ENCODE results near the gene PEX11G. TPM values are rescaled to one million over a fixed set of nuclear protein-coding genes. Genes with fewer than 3 reads are reported as not detected.
A peak's percentile ranks its signal among the peaks of the same experiment; 100 is the strongest.

PEX11G gene
- total RNA-seq, 4 donors from 2014 or later, result 2.9 to 5.2 (median 4.1) TPM

DNA sequence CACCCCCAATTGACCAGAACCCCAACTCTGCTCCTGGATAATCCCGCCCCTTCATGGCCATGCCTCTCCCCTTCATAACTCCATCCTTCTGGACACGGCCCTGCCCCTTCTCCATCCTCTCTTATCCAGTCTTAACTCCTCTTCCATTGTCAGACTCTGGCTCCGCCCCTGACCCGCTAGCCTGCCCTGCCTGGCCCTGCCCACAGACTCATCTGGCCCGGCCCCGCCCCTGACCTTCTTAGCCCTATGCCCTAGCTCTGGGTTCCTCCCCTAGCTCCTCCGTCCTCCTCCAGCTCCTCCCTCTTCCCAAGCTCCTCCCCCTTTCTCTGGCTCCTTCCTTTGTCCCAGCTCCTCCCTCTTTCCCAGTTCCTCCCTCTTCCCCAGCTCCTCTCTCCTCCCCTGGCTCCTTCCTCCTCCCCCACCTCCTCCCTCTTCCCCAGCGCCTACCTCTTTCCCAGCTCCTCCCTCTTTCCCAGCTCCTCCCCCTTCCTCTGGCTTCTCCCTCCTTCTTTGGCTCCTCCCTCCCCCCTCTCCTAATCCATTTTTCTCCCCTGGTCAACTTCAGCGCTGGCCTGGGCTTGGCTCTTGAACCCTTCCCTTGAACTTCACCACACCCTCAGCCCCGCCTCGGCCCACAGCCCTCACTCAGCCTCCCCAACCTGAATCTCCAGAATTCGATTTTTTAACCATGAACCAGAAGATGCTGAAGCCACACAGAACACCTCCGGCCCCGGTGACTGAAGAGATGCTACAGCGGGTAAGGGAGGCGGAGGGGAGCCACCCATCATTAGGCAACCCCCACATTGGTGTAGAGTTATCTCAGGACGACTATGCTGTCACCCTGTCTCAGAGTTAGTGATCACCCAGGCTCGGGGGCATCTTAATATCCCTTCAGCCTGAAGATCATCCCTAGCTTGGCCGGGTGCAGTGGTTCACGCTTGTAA is 17.8 kb upstream of the PEX11G start:
- Histone ChIP-seq H3K36me3 (no peaks in the 10 kb centered on the region), H3K27me3 (peaks cover 8% of the 10 kb centered on the region), H3K4me3 (no peak overlapping the region), H3K4me1 (peaks cover 14% of the 10 kb centered on the region), H3K27ac (no peak overlapping the region), H3K9me3 (no peaks in the 10 kb centered on the region)
- 29% methylated on average over 17 of the region's 20 CpGs for WGBS
- DNase-seq (ENCODE audit: low spot score in 2 of 2), result no peak
- TF ChIP-seq POLR2A (IDR thresholded peaks at IDR 0.05) (no peak), EP300 (IDR thresholded peaks at IDR 0.05) (no peak), POLR2AphosphoS5 (IDR thresholded peaks at IDR 0.05) (no peak)
- TF ChIP-seq, protein P1, sequence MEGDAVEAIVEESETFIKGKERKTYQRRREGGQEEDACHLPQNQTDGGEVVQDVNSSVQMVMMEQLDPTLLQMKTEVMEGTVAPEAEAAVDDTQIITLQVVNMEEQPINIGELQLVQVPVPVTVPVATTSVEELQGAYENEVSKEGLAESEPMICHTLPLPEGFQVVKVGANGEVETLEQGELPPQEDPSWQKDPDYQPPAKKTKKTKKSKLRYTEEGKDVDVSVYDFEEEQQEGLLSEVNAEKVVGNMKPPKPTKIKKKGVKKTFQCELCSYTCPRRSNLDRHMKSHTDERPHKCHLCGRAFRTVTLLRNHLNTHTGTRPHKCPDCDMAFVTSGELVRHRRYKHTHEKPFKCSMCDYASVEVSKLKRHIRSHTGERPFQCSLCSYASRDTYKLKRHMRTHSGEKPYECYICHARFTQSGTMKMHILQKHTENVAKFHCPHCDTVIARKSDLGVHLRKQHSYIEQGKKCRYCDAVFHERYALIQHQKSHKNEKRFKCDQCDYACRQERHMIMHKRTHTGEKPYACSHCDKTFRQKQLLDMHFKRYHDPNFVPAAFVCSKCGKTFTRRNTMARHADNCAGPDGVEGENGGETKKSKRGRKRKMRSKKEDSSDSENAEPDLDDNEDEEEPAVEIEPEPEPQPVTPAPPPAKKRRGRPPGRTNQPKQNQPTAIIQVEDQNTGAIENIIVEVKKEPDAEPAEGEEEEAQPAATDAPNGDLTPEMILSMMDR (IDR thresholded peaks at IDR 0.05), result no peak

DNA sequence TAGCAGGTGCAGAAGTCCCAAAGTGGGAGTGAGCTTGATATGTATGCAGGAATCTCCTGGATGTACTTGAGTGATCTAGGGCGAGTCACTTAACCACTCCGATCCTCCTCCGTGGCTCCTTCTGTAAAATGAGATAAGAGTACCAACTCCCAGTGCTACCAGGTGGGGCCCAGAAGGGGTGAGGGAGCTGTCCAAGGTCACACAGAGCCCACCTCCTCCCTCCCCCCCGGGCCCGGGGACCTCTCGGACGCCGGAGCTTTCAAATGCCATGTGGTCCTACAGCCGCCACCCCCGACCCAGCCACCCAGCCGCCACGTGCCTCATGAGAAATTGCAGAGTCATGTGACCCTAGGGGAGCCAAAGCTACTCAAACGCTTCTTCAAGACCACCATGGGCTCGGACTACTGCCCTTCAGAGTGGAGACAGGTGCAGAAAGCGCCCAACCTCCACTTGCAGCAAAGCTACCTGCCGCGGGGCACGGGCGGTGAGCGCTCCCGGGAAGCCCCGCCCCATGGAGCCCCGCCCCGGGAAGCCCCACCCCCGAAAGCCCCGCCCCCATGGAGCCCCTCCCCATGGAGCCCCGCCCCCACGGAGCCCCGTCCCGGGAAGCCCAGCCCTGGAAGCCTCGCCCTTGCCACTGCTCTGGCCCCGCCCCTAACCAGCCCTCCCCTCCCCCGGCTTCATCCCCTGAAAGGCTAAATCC is 17.0 kb upstream of the PEX11G start:
- TF ChIP-seq POLR2A (IDR thresholded peaks at IDR 0.05), result no peak
- TF ChIP-seq EP300 (IDR thresholded peaks at IDR 0.05), result no peak
- no peak for TF ChIP-seq POLR2AphosphoS5 (IDR thresholded peaks at IDR 0.05)
- TF ChIP-seq, protein P1 (IDR thresholded peaks at IDR 0.05), result no peak

DNA sequence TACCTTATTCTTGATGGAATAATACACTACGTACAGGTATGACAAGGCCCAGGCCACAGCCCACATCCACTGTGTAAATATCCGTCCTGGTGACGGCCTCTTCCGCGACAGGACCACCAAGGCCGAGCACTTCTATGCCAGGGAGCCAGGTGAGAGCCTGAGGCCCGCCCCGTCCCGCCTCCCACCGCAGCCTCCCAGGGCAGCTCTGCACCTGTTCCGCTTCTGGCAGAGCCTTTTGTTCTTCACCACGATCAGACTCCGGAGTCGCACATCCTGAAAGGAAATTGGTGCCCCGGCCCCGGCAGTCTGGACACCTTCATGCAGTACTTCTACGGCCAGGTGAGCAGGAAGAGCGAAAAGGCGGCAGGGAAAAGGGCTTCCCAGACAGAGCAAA is 16.4 kb upstream of the PEX11G start:
- WGBS, result 61% methylated on average over 19 of the region's 19 CpGs
- no peak overlapping the region for H3K4me3 ChIP-seq
- H3K27me3 ChIP-seq, result peaks cover 21% of the 10 kb centered on the region

More for the DNA sequence above, 17.0 kb upstream of the PEX11G start:
- Histone ChIP-seq H3K4me1 (peaks cover 22% of the 10 kb centered on the region), H3K4me3 (peak overlapping the region; percentile 4), H3K9me3 (no peaks in the 10 kb centered on the region), H3K36me3 (no peaks in the 10 kb centered on the region), H3K27me3 (peaks cover 16% of the 10 kb centered on the region), H3K27ac (no peak overlapping the region)
- DNase-seq (ENCODE audit: low spot score in 2 of 2), result no peak
- 10% methylated on average over 3 of the region's 33 CpGs for whole genome bisulfite sequencing

DNA sequence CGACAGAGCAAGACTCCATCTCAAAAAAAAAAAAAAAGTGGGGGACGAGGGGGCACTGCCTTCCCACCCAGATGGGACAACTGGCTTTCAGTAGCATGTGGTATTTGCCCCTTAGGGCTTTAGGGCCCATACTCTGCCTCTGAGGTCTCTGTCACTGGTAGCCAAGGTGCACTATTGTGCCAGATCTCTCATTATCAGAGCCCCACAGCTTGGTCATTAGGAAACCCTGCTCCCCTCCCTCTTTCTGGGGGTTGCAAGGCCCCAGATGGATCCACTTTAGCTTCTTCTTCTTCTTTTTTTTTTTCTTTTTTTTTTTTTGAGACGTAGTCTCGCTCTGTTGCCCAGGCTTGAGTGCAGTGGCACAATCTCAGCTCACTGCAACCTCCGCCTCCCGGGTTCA is 15.8 kb upstream of the PEX11G start:
- no peaks in the 10 kb centered on the region for H3K9me3 ChIP-seq
- WGBS, result 90% methylated on average over 6 of the region's 6 CpGs
- no peaks in the 10 kb centered on the region for H3K36me3 ChIP-seq
- H3K27ac ChIP-seq, result no peak overlapping the region
- no peak overlapping the region for H3K4me3 ChIP-seq
- TF ChIP-seq POLR2A (IDR thresholded peaks at IDR 0.05), result no peak
- TF ChIP-seq POLR2AphosphoS5 (IDR thresholded peaks at IDR 0.05), result no peak
- TF ChIP-seq EP300 (IDR thresholded peaks at IDR 0.05), result no peak
- TF ChIP-seq, protein P1 (IDR thresholded peaks at IDR 0.05), result no peak
- DNase-seq (ENCODE audit: low spot score in 2 of 2), result no peak
- H3K27me3 ChIP-seq, result peaks cover 22% of the 10 kb centered on the region
- H3K4me1 ChIP-seq, result peaks cover 26% of the 10 kb centered on the region

More for the DNA sequence above, 16.4 kb upstream of the PEX11G start:
- Histone ChIP-seq H3K36me3 (no peaks in the 10 kb centered on the region), H3K9me3 (no peaks in the 10 kb centered on the region), H3K4me1 (peaks cover 26% of the 10 kb centered on the region), H3K27ac (no peak overlapping the region)
- DNase-seq (ENCODE audit: low spot score in 2 of 2), result no peak
- TF ChIP-seq, protein P1 (IDR thresholded peaks at IDR 0.05), result no peak
- TF ChIP-seq POLR2A (IDR thresholded peaks at IDR 0.05), result no peak
- TF ChIP-seq POLR2AphosphoS5 (IDR thresholded peaks at IDR 0.05), result no peak
- TF ChIP-seq EP300 (IDR thresholded peaks at IDR 0.05), result no peak

DNA sequence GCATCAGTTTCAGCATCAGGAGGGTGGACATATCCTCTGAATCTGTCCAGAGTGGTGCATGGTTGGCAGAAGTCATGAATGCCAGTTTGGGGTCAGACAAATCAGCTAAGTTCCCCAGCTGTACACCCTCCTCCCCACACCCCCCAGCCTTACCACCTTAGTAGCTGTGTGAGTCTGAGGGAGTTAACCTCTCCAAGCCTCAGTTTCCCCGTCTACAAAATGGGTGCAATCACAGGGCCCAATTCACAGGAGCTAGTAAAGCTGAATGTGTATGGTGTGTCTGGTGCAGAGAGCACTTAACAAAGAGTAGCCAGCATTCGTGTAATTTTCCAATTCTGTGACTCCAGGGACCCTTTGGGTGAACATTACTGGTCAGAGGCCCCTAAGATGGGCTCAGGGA is 13.7 kb upstream of the PEX11G start:
- Histone ChIP-seq H3K4me3 (no peak overlapping the region), H3K4me1 (peaks cover 26% of the 10 kb centered on the region), H3K9me3 (no peaks in the 10 kb centered on the region), H3K27me3 (peaks cover 22% of the 10 kb centered on the region), H3K36me3 (no peaks in the 10 kb centered on the region), H3K27ac (no peak overlapping the region)
- TF ChIP-seq POLR2AphosphoS5 (IDR thresholded peaks at IDR 0.05) (no peak), EP300 (IDR thresholded peaks at IDR 0.05) (no peak), POLR2A (IDR thresholded peaks at IDR 0.05) (no peak)
- TF ChIP-seq, protein P1 (IDR thresholded peaks at IDR 0.05), result no peak
- no peak for DNase-seq (ENCODE audit: low spot score in 2 of 2)
- 78% methylated on average over 2 of the region's 2 CpGs for WGBS
